MM.1S (cell line): Measurements from ENCODE around the gene CFAP73.

Experiments used
- EZH2 ChIP-seq: fragments of 300-600 bp; sonication (generic); optimal IDR thresholded peaks from 2 replicates; pipeline ENCODE3; 2017; ENCODE audit warnings: low read depth, mild to moderate bottlenecking, antibody characterized with exemption, low read length, mixed read lengths
- TF ChIP-seq, protein P1 (sequence below): fragments of 300-600 bp; sonication (generic); IDR thresholded peaks from 2 replicates; pipeline ENCODE4 v1.5.1; 2016; ENCODE audit warnings: antibody characterized with exemption, low read length, mixed read lengths

DNA sequence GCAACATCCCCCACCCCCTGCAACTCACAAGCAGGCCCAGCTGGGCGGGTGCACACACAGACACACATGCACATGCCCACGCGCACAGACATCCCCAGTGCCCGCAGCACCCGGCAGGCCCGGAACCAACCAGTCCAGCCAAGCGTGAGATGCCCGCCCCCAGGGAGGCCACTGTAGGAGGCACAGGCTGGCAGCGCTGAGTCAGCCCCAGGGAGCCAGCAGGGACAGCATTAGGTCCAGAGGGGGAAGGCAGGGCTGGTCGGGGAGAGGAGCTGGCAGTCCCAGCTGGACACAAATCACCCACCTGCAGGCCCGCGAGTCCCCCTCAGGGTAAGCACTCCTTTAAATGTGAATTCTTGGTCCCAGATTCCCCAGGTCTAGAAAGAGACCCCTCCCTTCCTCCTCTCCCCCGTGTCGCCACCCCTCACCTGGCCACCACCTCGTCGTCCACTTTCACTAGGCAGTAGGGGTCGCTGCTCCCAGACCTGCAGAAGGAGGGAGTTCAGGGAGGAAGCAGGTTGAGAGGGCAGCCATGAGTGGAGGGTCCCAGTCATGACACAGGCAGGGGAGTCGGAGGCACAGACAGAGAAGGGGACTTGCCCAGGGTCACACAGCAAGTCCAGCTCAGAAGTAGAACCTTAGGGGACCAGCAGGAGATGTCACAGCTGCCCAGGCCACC lies 18.9 kb upstream of the CFAP73 start:
- TF ChIP-seq, protein P1, sequence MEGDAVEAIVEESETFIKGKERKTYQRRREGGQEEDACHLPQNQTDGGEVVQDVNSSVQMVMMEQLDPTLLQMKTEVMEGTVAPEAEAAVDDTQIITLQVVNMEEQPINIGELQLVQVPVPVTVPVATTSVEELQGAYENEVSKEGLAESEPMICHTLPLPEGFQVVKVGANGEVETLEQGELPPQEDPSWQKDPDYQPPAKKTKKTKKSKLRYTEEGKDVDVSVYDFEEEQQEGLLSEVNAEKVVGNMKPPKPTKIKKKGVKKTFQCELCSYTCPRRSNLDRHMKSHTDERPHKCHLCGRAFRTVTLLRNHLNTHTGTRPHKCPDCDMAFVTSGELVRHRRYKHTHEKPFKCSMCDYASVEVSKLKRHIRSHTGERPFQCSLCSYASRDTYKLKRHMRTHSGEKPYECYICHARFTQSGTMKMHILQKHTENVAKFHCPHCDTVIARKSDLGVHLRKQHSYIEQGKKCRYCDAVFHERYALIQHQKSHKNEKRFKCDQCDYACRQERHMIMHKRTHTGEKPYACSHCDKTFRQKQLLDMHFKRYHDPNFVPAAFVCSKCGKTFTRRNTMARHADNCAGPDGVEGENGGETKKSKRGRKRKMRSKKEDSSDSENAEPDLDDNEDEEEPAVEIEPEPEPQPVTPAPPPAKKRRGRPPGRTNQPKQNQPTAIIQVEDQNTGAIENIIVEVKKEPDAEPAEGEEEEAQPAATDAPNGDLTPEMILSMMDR = no peak
- TF ChIP-seq EZH2 = no peak
